ENCODE data around the gene TMPO. TPM values are rescaled to one million over a fixed set of nuclear protein-coding genes. Genes with fewer than 3 reads are reported as not detected.
"Not testable (repeated sequence)": the region's sequence is repeated elsewhere in the genome, so short reads cannot be mapped to it uniquely, and the experiment has no call there.

TMPO gene
- total and polyA plus RNA-seq, 4 donors, result 20.7 to 149 (median 30.6) TPM

GRCh38 chr12:98478606-98479005 is 36.8 kb upstream of the TMPO start:
- ATAC-seq (ENCODE audit: insufficient read depth, low FRiP score), result no peak
- 95 to 99% methylated on average over 5 of the region's 5 CpGs for WGBS, 2 donors
- TF ChIP-seq CTCF (IDR thresholded peaks at IDR 0.05; ENCODE audit: control extremely low read depth, extremely low read depth), result no peak

GRCh38 chr12:98483621-98484503 is 31.5 kb upstream of the TMPO start:
- TF ChIP-seq CTCF (IDR thresholded peaks at IDR 0.05; ENCODE audit: control extremely low read depth, extremely low read depth), result no peak
- H3K27ac ChIP-seq (ENCODE audit: low read depth in 1 of 2, low read length in 1 of 2), result no peak overlapping the region
- DNase-seq, result no peak
- no peak overlapping the region for H3K9ac ChIP-seq (ENCODE audit: insufficient read depth in 1 of 2, low read length in 2 of 2)
- H3K9me3 ChIP-seq (ENCODE audit: control insufficient read depth in 4 of 4, insufficient read depth in 3 of 4, low read length in 3 of 4), result peaks cover 0 to 2% (median 0%) of the 10 kb centered on the region in 4 donors
- no peaks in the 10 kb centered on the region for H3K27me3 ChIP-seq (ENCODE audit: control insufficient read depth in 3 of 3, insufficient read depth in 3 of 3, low read length in 2 of 3)
- no peak overlapping the region for H3K4me3 ChIP-seq
- no peaks in the 10 kb centered on the region for H3K36me3 ChIP-seq (ENCODE audit: control insufficient read depth in 4 of 4, insufficient read depth in 4 of 4, low read length in 4 of 4)
- WGBS, 2 donors, result 81 to 89% methylated on average over 7 of the region's 7 CpGs
- ATAC-seq (ENCODE audit: insufficient read depth, low FRiP score), result no peak
- no peaks in the 10 kb centered on the region for H3K4me1 ChIP-seq (ENCODE audit: control insufficient read depth in 5 of 5, insufficient read depth in 5 of 5, low read length in 5 of 5)

More at GRCh38 chr12:98478606-98479005, 36.8 kb upstream of the TMPO start:
- no peak overlapping the region for H3K9ac ChIP-seq (ENCODE audit: insufficient read depth in 1 of 2, low read length in 2 of 2)
- no peaks in the 10 kb centered on the region for H3K27me3 ChIP-seq (ENCODE audit: control insufficient read depth in 3 of 3, insufficient read depth in 3 of 3, low read length in 2 of 3)
- H3K36me3 ChIP-seq (ENCODE audit: control insufficient read depth in 4 of 4, insufficient read depth in 4 of 4, low read length in 4 of 4), result no peaks in the 10 kb centered on the region
- DNase-seq, result no peak
- peaks cover 0 to 4% (median 0%) of the 10 kb centered on the region in 5 donors for H3K4me1 ChIP-seq (ENCODE audit: control insufficient read depth in 5 of 5, insufficient read depth in 5 of 5, low read length in 5 of 5)
- no peak overlapping the region for H3K27ac ChIP-seq (ENCODE audit: low read depth in 1 of 2, low read length in 1 of 2)
- no peak overlapping the region for H3K4me3 ChIP-seq
- peaks cover 0 to 2% (median 0%) of the 10 kb centered on the region in 4 donors for H3K9me3 ChIP-seq (ENCODE audit: control insufficient read depth in 4 of 4, insufficient read depth in 3 of 4, low read length in 3 of 4)

GRCh38 chr12:98485792-98486340 is 29.5 kb upstream of the TMPO start:
- H3K4me1 ChIP-seq (ENCODE audit: control insufficient read depth in 5 of 5, insufficient read depth in 5 of 5, low read length in 5 of 5), result no peaks in the 10 kb centered on the region
- WGBS, 2 donors, result 86 to 87% methylated on average over 6 of the region's 6 CpGs
- DNase-seq (peak in 1 of 3 donors; percentile 29), ATAC-seq (ENCODE audit: insufficient read depth, low FRiP score) (no peak)
- H3K9ac ChIP-seq (ENCODE audit: insufficient read depth in 1 of 2, low read length in 2 of 2), result no peak overlapping the region
- H3K4me3 ChIP-seq, result no peak overlapping the region
- no peak for TF ChIP-seq CTCF (IDR thresholded peaks at IDR 0.05; ENCODE audit: control extremely low read depth, extremely low read depth)
- no peak overlapping the region for H3K27ac ChIP-seq (ENCODE audit: low read depth in 1 of 2, low read length in 1 of 2)
- H3K9me3 ChIP-seq (ENCODE audit: control insufficient read depth in 4 of 4, insufficient read depth in 3 of 4, low read length in 3 of 4), result peaks cover 0 to 2% (median 0%) of the 10 kb centered on the region in 4 donors
- no peaks in the 10 kb centered on the region for H3K27me3 ChIP-seq (ENCODE audit: control insufficient read depth in 3 of 3, insufficient read depth in 3 of 3, low read length in 2 of 3)
- no peaks in the 10 kb centered on the region for H3K36me3 ChIP-seq (ENCODE audit: control insufficient read depth in 4 of 4, insufficient read depth in 4 of 4, low read length in 4 of 4)

- not testable (repeated sequence) for H3K9ac ChIP-seq (ENCODE audit: insufficient read depth in 1 of 2, low read length in 2 of 2); H3K27me3 ChIP-seq (ENCODE audit: control insufficient read depth in 3 of 3, insufficient read depth in 3 of 3, low read length in 2 of 3); H3K4me1 ChIP-seq (ENCODE audit: control insufficient read depth in 5 of 5, insufficient read depth in 5 of 5, low read length in 5 of 5); H3K36me3 ChIP-seq (ENCODE audit: control insufficient read depth in 4 of 4, insufficient read depth in 4 of 4, low read length in 4 of 4); H3K27ac ChIP-seq (ENCODE audit: low read depth in 1 of 2, low read length in 1 of 2); ATAC-seq (ENCODE audit: insufficient read depth, low FRiP score); H3K9me3 ChIP-seq (ENCODE audit: control insufficient read depth in 4 of 4, insufficient read depth in 3 of 4, low read length in 3 of 4); H3K4me3 ChIP-seq; DNase-seq
- WGBS, 2 donors, result 96 to 97% methylated on average over 9 of the region's 9 CpGs
These were observed 27.0 kb upstream of the TMPO start for GRCh38 chr12:98488416-98488815.
